Osteocyte (in vitro differentiated cells): ENCODE measurements around the gene NFIX. TPM values are rescaled to one million over a fixed set of nuclear protein-coding genes. Genes with fewer than 3 reads are reported as not detected.

ENCODE experiments used
- DNase-seq: peaks from one replicate; pipeline ENCODE4 v3.0.0; 2021; ENCODE audit warnings: mixed read lengths; ENCODE audit not compliant: unreplicated experiment; ENCODE audit errors: extremely low spot score
- H3K27ac Mint-ChIP-seq: one replicate; pipeline ENCODE4 v1.8.0; 2021; ENCODE audit warnings: mild to moderate bottlenecking, mixed read lengths; ENCODE audit not compliant: unreplicated experiment
- H3K27me3 Mint-ChIP-seq: one replicate; pipeline ENCODE4 v1.8.0; 2021; ENCODE audit warnings: mixed read lengths; ENCODE audit not compliant: unreplicated experiment
- H3K36me3 Mint-ChIP-seq: one replicate; pipeline ENCODE4 v1.8.0; 2021; ENCODE audit warnings: mixed read lengths; ENCODE audit not compliant: unreplicated experiment
- H3K4me1 Mint-ChIP-seq: one replicate; pipeline ENCODE4 v1.8.0; 2021; ENCODE audit warnings: mixed read lengths; ENCODE audit not compliant: unreplicated experiment
- H3K4me3 Mint-ChIP-seq: one replicate; pipeline ENCODE4 v1.8.0; 2021; ENCODE audit warnings: mild to moderate bottlenecking, moderate library complexity, mixed read lengths; ENCODE audit not compliant: unreplicated experiment
- H3K9me3 Mint-ChIP-seq: one replicate; pipeline ENCODE4 v1.8.0; 2021; ENCODE audit warnings: mixed read lengths; ENCODE audit not compliant: unreplicated experiment
- CTCF ChIP-seq: fragments of 200-600 bp; sonication (generic); IDR thresholded peaks from 2 replicates; pipeline ENCODE4 v1.5.0; 2021; ENCODE audit warnings: antibody characterized with exemption, mild to moderate bottlenecking, moderate library complexity
- total RNA-seq: library from RNA; stranded (reverse); gene quantifications from 2 replicates; pipeline ENCODE4 v1.2.1, GENCODE V29; 2021

NFIX gene
- total RNA-seq, 1 donor from 2014 or later = 87.0 TPM

GRCh38 chr19:13098277-13099072, 103.2 kb downstream of the NFIX start:
- Mint-ChIP-seq H3K36me3 (peaks cover 5% of the 10 kb centered on the region), H3K4me3 (no peak overlapping the region), H3K27me3 (peaks cover 19% of the 10 kb centered on the region), H3K4me1 (peaks cover 34% of the 10 kb centered on the region), H3K27ac (no peak overlapping the region), H3K9me3 (no peaks in the 10 kb centered on the region)
- TF ChIP-seq CTCF = no peak
- DNase-seq = no peak

- H3K4me3 Mint-ChIP-seq = no peak overlapping the region
- no peaks in the 10 kb centered on the region for H3K9me3 Mint-ChIP-seq
- H3K27ac Mint-ChIP-seq = no peak overlapping the region
- H3K4me1 Mint-ChIP-seq = peaks cover 25% of the 10 kb centered on the region
- peaks cover 5% of the 10 kb centered on the region for H3K36me3 Mint-ChIP-seq
- TF ChIP-seq CTCF = no peak
- DNase-seq = no peak
- peaks cover 19% of the 10 kb centered on the region for H3K27me3 Mint-ChIP-seq
Observed at GRCh38 chr19:13099073-13099999, 104.1 kb downstream of the NFIX start.

- Mint-ChIP-seq H3K36me3 (peaks cover 5% of the 10 kb centered on the region), H3K27me3 (peaks cover 19% of the 10 kb centered on the region), H3K9me3 (no peaks in the 10 kb centered on the region), H3K4me1 (peaks cover 19% of the 10 kb centered on the region), H3K27ac (no peak overlapping the region), H3K4me3 (no peak overlapping the region)
- no peak for TF ChIP-seq CTCF
- DNase-seq = no peak
Observed at GRCh38 chr19:13100031-13100588, 104.8 kb downstream of the NFIX start.

GRCh38 chr19:13100841-13101589, 105.7 kb downstream of the NFIX start:
- H3K27ac Mint-ChIP-seq = no peak overlapping the region
- DNase-seq = no peak
- H3K9me3 Mint-ChIP-seq = no peaks in the 10 kb centered on the region
- peaks cover 15% of the 10 kb centered on the region for H3K27me3 Mint-ChIP-seq
- H3K4me1 Mint-ChIP-seq = peaks cover 18% of the 10 kb centered on the region
- peak; percentile 29 for TF ChIP-seq CTCF
- H3K36me3 Mint-ChIP-seq = peaks cover 4% of the 10 kb centered on the region
- H3K4me3 Mint-ChIP-seq = no peak overlapping the region
